Body of pancreas (tissue), 4 donors: ENCODE results near the gene TPGS2. TPM values are rescaled to one million over a fixed set of nuclear protein-coding genes. Genes with fewer than 3 reads are reported as not detected.

Source experiments
- ATAC-seq: fragments of 150-250 bp; one replicate; pipeline ENCODE4 v1.9.1; 2016
- DNase-seq, 4 donors: peaks; one replicate each; pipeline ENCODE4 v3.0.0-alpha.2; 2019
- H3K27ac ChIP-seq, 4 donors: fragments of 200-600 bp; sonication (generic); 1 replicate in 3 of 4; 2 replicates in 1 of 4; pipeline versions ENCODE4 v1.5.1 to v1.6.1; 2016 to 2019; ENCODE audit warnings: mild to moderate bottlenecking in 1 of 4, mixed read lengths in 1 of 4, moderate library complexity in 1 of 4
- H3K27me3 ChIP-seq, 2 donors: fragments of 200-600 bp; sonication (generic); one replicate each; pipeline ENCODE4 v1.6.0; 2016; ENCODE audit warnings: mild to moderate bottlenecking in 1 of 2
- H3K36me3 ChIP-seq, 2 donors: fragments of 200-600 bp; sonication (generic); replicated peaks in 1 of 2; 2 replicates each; pipeline ENCODE4 v1.5.1; 2016; ENCODE audit warnings: low read depth in 2 of 2; ENCODE audit not compliant: insufficient read depth in 1 of 2
- H3K4me1 ChIP-seq: fragments of 200-600 bp; sonication (generic); one replicate; pipeline ENCODE4 v1.6.0; 2016
- H3K4me3 ChIP-seq, 2 donors: fragments of 200-600 bp; sonication (generic); 1 replicate in 1 of 2; 2 replicates in 1 of 2; pipeline ENCODE4 v1.5.1; 2016 to 2019
- H3K9me3 ChIP-seq, 3 donors: fragments of 200-600 bp; sonication (generic); 1 replicate in 2 of 3; 2 replicates in 1 of 3; pipeline ENCODE4 v1.5.1; 2016
- POLR2A ChIP-seq, 3 donors: fragments of 450-650 bp; IDR thresholded peaks; one replicate each; pipeline ENCODE4 v1.6.1; 2016; ENCODE audit warnings: antibody characterized with exemption in 3 of 3, mild to moderate bottlenecking in 2 of 3
- WGBS, 2 donors: methylation state at CpG; one replicate each; pipeline ENCODE4 v1.1.5; 2017; 5-methylcytosine and 5-hydroxymethylcytosine counted together
- intact Hi-C: fragments of 100-400 bp; cut with DNase I; formaldehyde crosslinking; loops from one replicate; pipeline ENCODE4 v1.15.1; 2023
- total RNA-seq, 2 donors: library from RNA; depleted of rRNA; stranded (reverse); fragments of >200 nt; gene quantifications; one replicate each; pipeline ENCODE4 v1.1.0, GENCODE V29; 2016
- TF ChIP-seq, protein P1 (sequence below), 7 experiments: fragments of 450-650 bp in 4 of 7; fragments of 200-600 bp in 3 of 7; sonication (generic) in 3 of 7; IDR thresholded peaks; one replicate each; pipeline ENCODE4 v1.5.1; 2016 to 2019; ENCODE audit warnings: antibody characterized with exemption in 7 of 7

Gene TPGS2
- total RNA-seq, 2 donors from 2014 or later = 32.2 to 33.9 TPM

- Histone ChIP-seq H3K27ac (no peak overlapping the region), H3K4me3 (no peak overlapping the region), H3K4me1 (peaks cover 22% of the 10 kb centered on the region), H3K27me3 (no peaks in the 10 kb centered on the region), H3K36me3 (peaks cover 0 to 3% of the 10 kb centered on the region in 2 donors), H3K9me3 (no peaks in the 10 kb centered on the region)
- WGBS, 2 donors = 68% methylated on average over 3 of the region's 3 CpGs
- DNase-seq (no peak), ATAC-seq (no peak)
- no peak for TF ChIP-seq POLR2A (IDR thresholded peaks at IDR 0.05)
- TF ChIP-seq, protein P1, sequence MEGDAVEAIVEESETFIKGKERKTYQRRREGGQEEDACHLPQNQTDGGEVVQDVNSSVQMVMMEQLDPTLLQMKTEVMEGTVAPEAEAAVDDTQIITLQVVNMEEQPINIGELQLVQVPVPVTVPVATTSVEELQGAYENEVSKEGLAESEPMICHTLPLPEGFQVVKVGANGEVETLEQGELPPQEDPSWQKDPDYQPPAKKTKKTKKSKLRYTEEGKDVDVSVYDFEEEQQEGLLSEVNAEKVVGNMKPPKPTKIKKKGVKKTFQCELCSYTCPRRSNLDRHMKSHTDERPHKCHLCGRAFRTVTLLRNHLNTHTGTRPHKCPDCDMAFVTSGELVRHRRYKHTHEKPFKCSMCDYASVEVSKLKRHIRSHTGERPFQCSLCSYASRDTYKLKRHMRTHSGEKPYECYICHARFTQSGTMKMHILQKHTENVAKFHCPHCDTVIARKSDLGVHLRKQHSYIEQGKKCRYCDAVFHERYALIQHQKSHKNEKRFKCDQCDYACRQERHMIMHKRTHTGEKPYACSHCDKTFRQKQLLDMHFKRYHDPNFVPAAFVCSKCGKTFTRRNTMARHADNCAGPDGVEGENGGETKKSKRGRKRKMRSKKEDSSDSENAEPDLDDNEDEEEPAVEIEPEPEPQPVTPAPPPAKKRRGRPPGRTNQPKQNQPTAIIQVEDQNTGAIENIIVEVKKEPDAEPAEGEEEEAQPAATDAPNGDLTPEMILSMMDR (IDR thresholded peaks at IDR 0.05) = no peak
- intact Hi-C loops = no loop called here
Observed at GRCh38 chr18:36812678-36813077, 16.1 kb downstream of the TPGS2 start.

- DNase-seq (no peak), ATAC-seq (no peak)
- Histone ChIP-seq H3K36me3 (peaks cover 0 to 9% of the 10 kb centered on the region in 2 donors), H3K9me3 (no peaks in the 10 kb centered on the region), H3K4me3 (no peak overlapping the region), H3K27me3 (no peaks in the 10 kb centered on the region), H3K27ac (no peak overlapping the region), H3K4me1 (peaks cover 15% of the 10 kb centered on the region)
- TF ChIP-seq, protein P1 (IDR thresholded peaks at IDR 0.05) = no peak
- TF ChIP-seq POLR2A (IDR thresholded peaks at IDR 0.05) = no peak
- intact Hi-C loops = no loop called here
Observed at GRCh38 chr18:36811955-36812354, 16.8 kb downstream of the TPGS2 start.

DNA sequence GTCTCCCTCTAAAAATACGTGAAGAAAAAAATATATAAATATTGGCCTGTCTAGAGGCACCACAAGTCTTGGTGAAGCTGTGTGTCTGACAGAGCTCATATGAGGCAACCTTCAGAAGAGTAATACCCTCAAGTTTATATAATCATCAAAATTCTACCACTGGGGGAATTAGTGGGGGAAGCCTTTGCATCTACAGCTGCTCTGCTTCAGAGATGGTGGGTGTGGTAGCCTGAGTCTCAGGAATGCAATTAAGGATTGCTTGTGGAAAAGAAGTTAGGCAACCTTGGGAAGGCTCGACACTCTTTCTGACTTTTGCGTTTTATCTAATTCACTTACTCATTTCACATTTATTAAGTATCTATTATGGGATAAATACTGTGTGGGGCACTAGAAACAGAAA, 17.4 kb downstream of the TPGS2 start:
- no peak overlapping the region for H3K4me3 ChIP-seq
- no peak for ATAC-seq
- 57 to 74% methylated on average over 3 of the region's 3 CpGs for WGBS, 2 donors
- intact Hi-C loops = no loop called here
- no peak for DNase-seq
- peaks cover 13% of the 10 kb centered on the region for H3K4me1 ChIP-seq
- TF ChIP-seq, protein P1 (IDR thresholded peaks at IDR 0.05) = no peak
- TF ChIP-seq POLR2A (IDR thresholded peaks at IDR 0.05) = no peak
- H3K9me3 ChIP-seq = no peaks in the 10 kb centered on the region
- H3K27ac ChIP-seq = no peak overlapping the region
- no peaks in the 10 kb centered on the region for H3K27me3 ChIP-seq
- peaks cover 0 to 9% of the 10 kb centered on the region in 2 donors for H3K36me3 ChIP-seq

DNA sequence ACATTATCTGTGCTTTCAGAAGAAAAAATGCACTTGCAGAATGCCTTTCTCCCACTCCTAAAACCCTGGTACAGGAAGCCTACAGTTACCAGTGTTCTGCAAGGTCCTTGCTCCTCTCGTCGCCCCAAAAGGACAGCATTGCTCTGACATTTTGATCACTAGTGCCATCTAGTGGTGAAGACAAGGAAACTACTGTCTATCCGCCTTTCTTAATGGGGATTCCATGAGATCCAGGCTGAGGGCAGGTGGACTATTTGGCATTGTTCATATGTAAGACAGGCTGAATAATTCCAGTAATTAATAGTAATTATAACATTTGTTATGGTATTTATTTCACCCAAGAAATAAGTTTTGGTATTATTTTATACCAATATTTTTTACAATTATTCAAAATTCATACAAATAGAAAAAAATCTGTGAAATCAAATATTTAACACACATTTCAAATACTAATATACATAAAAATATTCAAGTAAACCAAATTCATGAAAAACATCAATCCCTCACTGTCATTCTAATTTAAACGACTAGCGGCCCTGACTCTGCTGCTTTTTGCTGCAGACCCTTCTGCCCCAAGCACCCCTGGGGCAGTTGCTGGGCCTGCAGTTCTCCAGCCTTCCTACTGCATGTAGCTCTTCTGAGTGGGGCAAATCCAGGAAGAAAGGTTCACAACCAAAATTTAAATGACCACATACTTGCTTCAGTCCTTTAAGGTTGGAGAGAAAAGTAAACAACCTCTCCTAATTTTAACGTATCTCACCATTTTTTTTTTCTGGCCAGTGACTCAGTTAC, 19.0 kb downstream of the TPGS2 start:
- intact Hi-C loops = loop anchor here (5.0 kb wide), 1 partner anchor 117 kb away; no protein-coding TSS in a partner anchor
- 37 to 40% methylated on average over 6 of the region's 6 CpGs for WGBS, 2 donors

More for the DNA sequence above, 19.0 kb downstream of the TPGS2 start:
- DNase-seq = peak; percentile 26 to 61 (median 52)
- TF ChIP-seq, protein P1 (IDR thresholded peaks at IDR 0.05) = peak; percentile 61 to 82 (median 72)
- TF ChIP-seq POLR2A (IDR thresholded peaks at IDR 0.05) = no peak
- H3K27me3 ChIP-seq = no peaks in the 10 kb centered on the region
- no peak overlapping the region for H3K4me3 ChIP-seq
- H3K9me3 ChIP-seq = no peaks in the 10 kb centered on the region
- no peak overlapping the region for H3K27ac ChIP-seq
- peaks cover 0 to 11% of the 10 kb centered on the region in 2 donors for H3K36me3 ChIP-seq
- peak; percentile 87 for ATAC-seq
- H3K4me1 ChIP-seq = peaks cover 6% of the 10 kb centered on the region
